Panc1 (cell line): ENCODE results near the gene EHD3.

Source experiments
- CTCF ChIP-seq: fragments of 450-650 bp; IDR thresholded peaks from 2 replicates; pipeline ENCODE4 v1.5.1; 2017; ENCODE audit warnings: mild to moderate bottlenecking
- POLR2AphosphoS5 ChIP-seq: IDR thresholded peaks from 2 replicates; pipeline ENCODE4 v1.6.1; 2012; ENCODE audit warnings: mild to moderate bottlenecking, low read depth, low read length, moderate library complexity
- SIN3A ChIP-seq: IDR thresholded peaks from 2 replicates; pipeline ENCODE4 v1.6.1; 2012; ENCODE audit warnings: low read depth, mild to moderate bottlenecking, low read length, moderate library complexity, borderline replicate concordance; ENCODE audit not compliant: insufficient read depth
- TCF7L2 ChIP-seq: IDR thresholded peaks from 2 replicates; pipeline ENCODE4 v1.6.1; 2011; ENCODE audit warnings: mild to moderate bottlenecking, low read depth, low read length, inconsistent platforms

- TF ChIP-seq CTCF (no peak), POLR2AphosphoS5 (no peak), SIN3A (no peak), TCF7L2 (no peak)
Observed at GRCh38 chr2:31233231-31233630, 721 bp upstream of the EHD3 start.
